Epithelial cell of esophagus (primary cell): ENCODE results near the gene MBD3L2B.
"Not testable (repeated sequence)": the region's sequence is repeated elsewhere in the genome, so short reads cannot be mapped to it uniquely, and the experiment has no call there.

Source experiments
- DNase-seq: peaks from one replicate; pipeline ENCODE4 v3.0.0; 2010; ENCODE audit warnings: low read depth
- H3K4me3 ChIP-seq: 2 replicates; pipeline ENCODE4 v1.5.1; 2011; ENCODE audit warnings: mild to moderate bottlenecking, low read length, control low read depth
- TF ChIP-seq, protein P1 (sequence below): IDR thresholded peaks from 2 replicates; pipeline ENCODE4 v1.5.1; 2011; ENCODE audit warnings: low read depth, mild to moderate bottlenecking, low read length, control low read depth, inconsistent platforms; ENCODE audit not compliant: insufficient read depth; ENCODE audit errors: missing control alignments

MBD3L2B gene

DNA sequence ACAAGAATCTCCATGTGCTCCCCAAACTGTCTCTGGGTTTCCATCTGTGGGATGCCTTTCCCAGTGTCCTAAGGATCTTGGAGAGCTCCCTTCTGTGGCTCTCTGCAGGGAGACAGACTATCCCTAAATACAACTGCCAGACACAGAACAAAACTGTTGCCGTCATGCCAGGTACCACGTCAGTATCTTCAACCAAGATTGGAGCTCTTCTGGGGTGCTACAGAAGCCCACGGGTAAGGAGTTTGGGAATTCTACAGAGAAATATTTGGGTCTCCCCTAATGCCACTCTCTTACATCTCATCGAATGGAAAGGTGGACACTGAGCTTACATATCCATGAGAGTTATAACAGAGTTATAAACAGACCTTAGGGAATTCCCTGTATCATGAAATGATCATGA, 42.1 kb upstream of the MBD3L2B start:
- no peak for DNase-seq
- TF ChIP-seq, protein P1, sequence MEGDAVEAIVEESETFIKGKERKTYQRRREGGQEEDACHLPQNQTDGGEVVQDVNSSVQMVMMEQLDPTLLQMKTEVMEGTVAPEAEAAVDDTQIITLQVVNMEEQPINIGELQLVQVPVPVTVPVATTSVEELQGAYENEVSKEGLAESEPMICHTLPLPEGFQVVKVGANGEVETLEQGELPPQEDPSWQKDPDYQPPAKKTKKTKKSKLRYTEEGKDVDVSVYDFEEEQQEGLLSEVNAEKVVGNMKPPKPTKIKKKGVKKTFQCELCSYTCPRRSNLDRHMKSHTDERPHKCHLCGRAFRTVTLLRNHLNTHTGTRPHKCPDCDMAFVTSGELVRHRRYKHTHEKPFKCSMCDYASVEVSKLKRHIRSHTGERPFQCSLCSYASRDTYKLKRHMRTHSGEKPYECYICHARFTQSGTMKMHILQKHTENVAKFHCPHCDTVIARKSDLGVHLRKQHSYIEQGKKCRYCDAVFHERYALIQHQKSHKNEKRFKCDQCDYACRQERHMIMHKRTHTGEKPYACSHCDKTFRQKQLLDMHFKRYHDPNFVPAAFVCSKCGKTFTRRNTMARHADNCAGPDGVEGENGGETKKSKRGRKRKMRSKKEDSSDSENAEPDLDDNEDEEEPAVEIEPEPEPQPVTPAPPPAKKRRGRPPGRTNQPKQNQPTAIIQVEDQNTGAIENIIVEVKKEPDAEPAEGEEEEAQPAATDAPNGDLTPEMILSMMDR: no peak
- no peak overlapping the region for H3K4me3 ChIP-seq

GRCh38 chr19:7059977-7060376, 38.7 kb upstream of the MBD3L2B start:
- DNase-seq, H3K4me3 ChIP-seq: not testable (repeated sequence)

DNA sequence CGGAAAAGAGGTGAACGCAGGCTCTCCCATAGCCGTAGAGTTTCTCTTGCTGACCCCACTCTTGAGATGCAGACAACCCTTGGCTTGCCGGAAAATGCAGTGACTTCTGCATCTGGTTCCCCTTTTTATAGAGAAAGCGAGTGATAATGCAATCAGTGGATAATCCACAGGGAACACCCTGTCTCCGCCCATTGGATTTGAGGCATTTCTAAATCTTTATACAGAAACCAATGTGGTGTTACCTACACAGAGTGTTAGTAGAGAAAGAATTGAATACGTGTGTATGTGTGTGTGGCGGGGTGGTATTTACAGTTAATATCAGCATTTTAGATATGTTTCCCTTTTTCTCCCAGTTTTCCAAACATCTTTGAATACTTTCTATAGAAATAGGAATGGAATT, 37.3 kb upstream of the MBD3L2B start, which contains the start of gene MBD3L3:
MBD3L3 (minus strand) TSS at position 101 of the 400 bp plus-strand sequence; CDS start at position 30, 71 bp downstream.
- not testable (repeated sequence) for H3K4me3 ChIP-seq, DNase-seq

- not testable (repeated sequence) for DNase-seq, H3K4me3 ChIP-seq
Measured at GRCh38 chr19:7056371-7056770, 35.1 kb upstream of the MBD3L2B start.

DNA sequence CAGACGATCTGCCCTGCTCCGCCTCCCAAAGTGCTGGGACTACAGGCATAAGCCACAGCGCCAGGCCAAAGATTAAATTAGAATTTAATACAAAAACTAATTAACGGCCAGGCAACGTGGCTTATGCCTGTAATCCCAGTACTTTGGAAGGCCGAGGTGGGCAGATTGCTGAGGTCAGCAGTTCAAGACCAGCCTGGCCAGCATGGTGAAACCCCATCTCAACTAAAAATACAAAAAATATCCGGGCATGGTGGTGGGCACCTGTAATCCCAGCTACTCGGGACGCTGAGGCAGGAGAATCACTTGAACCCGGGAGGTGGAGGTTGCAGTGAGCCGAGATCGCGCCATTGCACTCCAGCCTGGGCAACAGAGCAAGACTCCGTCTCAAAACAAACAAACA, 34.4 kb upstream of the MBD3L2B start:
- not testable (repeated sequence) for H3K4me3 ChIP-seq, DNase-seq

DNA sequence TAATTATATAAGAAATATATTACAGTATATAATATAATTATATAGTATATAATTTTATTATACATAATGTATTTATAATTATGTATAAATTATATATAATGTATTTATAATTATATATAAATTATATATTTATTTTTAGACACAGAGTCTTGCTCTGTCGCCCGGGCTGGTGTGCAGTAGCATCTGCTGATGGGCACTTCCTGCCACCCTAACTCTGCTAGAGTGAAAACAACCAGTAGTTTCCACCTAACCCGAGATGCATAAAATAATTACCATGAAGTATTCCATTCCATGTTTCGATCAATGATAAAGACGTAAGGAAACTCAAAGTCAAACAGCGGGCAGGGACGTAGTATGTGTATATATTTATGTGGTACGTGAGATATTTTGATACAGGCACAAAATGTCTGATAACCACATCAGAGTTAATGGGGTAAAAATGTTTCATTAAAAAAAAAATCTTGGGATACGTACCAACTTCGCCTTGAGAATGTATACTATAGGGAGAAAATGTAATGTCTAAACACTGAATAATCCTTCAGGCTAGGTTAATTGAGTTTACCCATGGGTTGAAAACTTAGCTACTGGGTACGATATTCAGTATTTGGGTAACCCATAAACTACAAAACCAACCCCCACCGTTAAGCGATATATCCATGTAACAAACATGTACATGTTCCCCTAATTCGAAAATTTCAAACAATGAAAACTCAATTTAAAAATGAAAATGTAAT, 33.6 kb upstream of the MBD3L2B start:
- H3K4me3 ChIP-seq, DNase-seq: not testable (repeated sequence)

DNA sequence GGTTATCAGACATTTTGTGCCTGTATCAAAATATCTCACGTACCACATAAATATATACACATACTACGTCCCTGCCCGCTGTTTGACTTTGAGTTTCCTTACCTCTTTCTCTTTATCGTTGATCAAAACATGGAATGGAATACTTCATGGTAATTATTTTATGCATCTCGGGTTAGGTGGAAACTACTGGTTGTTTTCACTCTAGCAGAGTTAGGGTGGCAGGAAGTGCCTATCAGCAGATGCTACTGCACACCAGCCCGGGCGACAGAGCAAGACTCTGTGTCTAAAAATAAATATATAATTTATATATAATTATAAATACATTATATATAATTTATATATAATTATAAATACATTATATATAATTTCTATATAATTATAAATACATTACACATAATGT, 31.7 kb upstream of the MBD3L2B start:
- not testable (repeated sequence) for DNase-seq, H3K4me3 ChIP-seq

- not testable (repeated sequence) for DNase-seq, H3K4me3 ChIP-seq
Measured at GRCh38 chr19:7051421-7051820, 30.2 kb upstream of the MBD3L2B start.

- DNase-seq, H3K4me3 ChIP-seq: not testable (repeated sequence)
Measured at GRCh38 chr19:7049021-7049420, 27.8 kb upstream of the MBD3L2B start, which contains the start of gene MBD3L2. TSS of gene MBD3L2 (plus strand) at chr19:7049321. CDS start at chr19:7049374, 53 bp downstream.

DNA sequence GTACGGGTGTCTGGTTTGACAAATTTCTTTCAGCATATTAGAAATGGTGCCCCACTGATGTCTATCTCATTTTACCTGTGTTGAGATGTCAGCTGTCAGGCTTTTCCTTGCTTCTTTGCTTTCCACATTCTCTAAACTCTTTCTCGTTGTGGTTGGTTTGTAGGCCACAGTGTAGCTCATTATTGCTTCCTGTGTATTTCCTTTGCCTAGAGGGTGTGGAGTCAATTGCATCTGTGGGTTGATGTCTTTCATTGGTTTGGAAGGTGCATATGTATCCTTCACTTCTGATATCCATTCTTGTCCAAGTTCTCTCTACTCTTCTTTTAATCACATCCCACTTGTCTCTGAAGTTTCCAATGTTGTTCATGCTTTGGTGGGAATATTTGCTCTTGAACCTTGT, 20.3 kb upstream of the MBD3L2B start:
- not testable (repeated sequence) for DNase-seq, H3K4me3 ChIP-seq

GRCh38 chr19:7040079-7040478, 18.8 kb upstream of the MBD3L2B start, which contains the start of gene MBD3L4:
TSS of gene MBD3L4 (minus strand) at chr19:7040179. CDS start at chr19:7040144, 35 bp downstream.
- not testable (repeated sequence) for DNase-seq, H3K4me3 ChIP-seq

DNA sequence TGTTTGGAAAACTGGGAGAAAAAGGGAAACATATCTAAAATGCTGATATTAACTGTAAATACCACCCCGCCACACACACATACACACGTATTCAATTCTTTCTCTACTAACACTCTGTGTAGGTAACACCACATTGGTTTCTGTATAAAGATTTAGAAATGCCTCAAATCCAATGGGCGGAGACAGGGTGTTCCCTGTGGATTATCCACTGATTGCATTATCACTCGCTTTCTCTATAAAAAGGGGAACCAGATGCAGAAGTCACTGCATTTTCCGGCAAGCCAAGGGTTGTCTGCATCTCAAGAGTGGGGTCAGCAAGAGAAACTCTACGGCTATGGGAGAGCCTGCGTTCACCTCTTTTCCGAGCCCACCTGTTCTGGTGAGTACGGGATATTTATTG, 9.0 kb upstream of the MBD3L2B start, which contains the start of gene MBD3L5:
MBD3L5 (plus strand) TSS at position 301 of the 400 bp plus-strand sequence; CDS start at position 335, 34 bp downstream.
- H3K4me3 ChIP-seq, DNase-seq: not testable (repeated sequence)

- H3K4me3 ChIP-seq, DNase-seq: not testable (repeated sequence)
Measured at GRCh38 chr19:7028790-7029189, 7.6 kb upstream of the MBD3L2B start.

DNA sequence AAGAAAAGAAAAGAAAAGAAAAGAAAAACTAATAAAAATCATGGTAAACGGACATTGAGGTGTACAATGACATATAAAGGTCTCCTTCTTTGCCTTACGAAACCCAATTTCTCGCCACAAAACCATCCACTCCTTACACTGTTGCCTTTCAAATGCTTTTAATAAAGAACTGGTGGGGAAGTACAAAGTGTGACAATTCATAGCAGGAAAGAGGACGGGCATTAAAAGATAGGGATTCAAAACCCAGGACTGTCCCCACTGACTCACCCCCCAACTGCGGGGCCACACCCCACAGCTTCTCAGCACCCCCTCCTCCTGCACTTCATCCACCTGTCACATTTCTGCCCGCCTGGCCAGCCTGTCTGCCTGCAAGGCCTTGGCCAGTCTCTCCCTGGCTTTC, 2.4 kb downstream of the MBD3L2B start:
- H3K4me3 ChIP-seq: no peak overlapping the region
- TF ChIP-seq, protein P1: no peak
- no peak for DNase-seq
